HCT116 (cell line): Measurements from ENCODE around the gene PUM1. TPM values are rescaled to one million over a fixed set of nuclear protein-coding genes. Genes with fewer than 3 reads are reported as not detected.

Source experiments
- ATAC-seq: fragments of 200-7000 bp; cut with Tn5 transposase; 2 replicates; pipeline ENCODE4 v1.9.1; 2020; ENCODE audit warnings: mild to moderate bottlenecking, moderate library complexity
- BruUV-seq: library from RNA; stranded (reverse); fragments of 400-500 nt; replicated peaks from 2 replicates; lab custom pipeline; 2021; lab: Mats Ljungman, UMichigan
- CTCF ChIA-PET: fragments of 300-600 bp; sonication (Branson Sonifier 250); formaldehyde crosslinking; loops from one replicate; lab custom pipeline; 2021; ENCODE audit warnings: antibody characterized with exemption; lab: Charles Lee
- POLR2A ChIA-PET: fragments of 300-600, 350-600 bp; sonication (Branson Sonifier 250); formaldehyde crosslinking; loops from one replicate; lab custom pipeline; 2021; ENCODE audit warnings: antibody characterized with exemption; lab: Charles Lee
- RAD21 ChIA-PET, 2 experiments: fragments of 300-600 bp; sonication (Branson Sonifier 250); formaldehyde crosslinking; loops; one replicate each; lab custom pipeline; 2023; ENCODE audit warnings: low total read pairs in 2 of 2; ENCODE audit not compliant: uncharacterized antibody in 2 of 2, unreplicated experiment in 2 of 2, low non-redundant PET in 1 of 2; lab: Charles Lee
- DNase-seq: peaks from one replicate; pipeline ENCODE4 v3.0.0-alpha.2; 2010; ENCODE audit warnings: low read depth, low spot score
- H2AFZ ChIP-seq: fragments of 200-600 bp; shearing (Covaris generic), sonication (generic); 2 replicates; pipeline ENCODE4 v1.6.1; 2017; ENCODE audit warnings: low read depth, mixed run types, mixed read lengths, antibody characterized with exemption, low read length; ENCODE audit not compliant: poor library complexity, severe bottlenecking
- H3K27ac ChIP-seq: 2 replicates; pipeline ENCODE4 v1.5.1; 2012; ENCODE audit warnings: low read depth, low read length
- H3K27me3 ChIP-seq: fragments of 200-600 bp; sonication (generic); 2 replicates; pipeline ENCODE4 v1.6.1; 2016; ENCODE audit warnings: mixed run types, low read length, mixed read lengths; ENCODE audit not compliant: insufficient read depth
- H3K36me3 ChIP-seq, 2 experiments: fragments of 200-500 bp in 1 of 2; fragments of 200-600 bp in 1 of 2; sonication (Bioruptor generic) in 1 of 2; sonication (generic) in 1 of 2; 2 replicates each; pipeline versions ENCODE4 v1.5.1 to v1.6.1; 2014 to 2016; ENCODE audit warnings: low read length in 2 of 2, inconsistent platforms in 1 of 2, mixed read lengths in 1 of 2, mixed run types in 1 of 2; ENCODE audit not compliant: insufficient read depth in 2 of 2, control insufficient read depth in 1 of 2
- H3K4me1 ChIP-seq, 2 experiments: fragments of 200-600 bp in 1 of 2; sonication (generic) in 1 of 2; 2 replicates each; pipeline versions ENCODE4 v1.5.1 to v1.6.1; 2012 to 2017; ENCODE audit warnings: low read length in 2 of 2, inconsistent platforms in 1 of 2, mild to moderate bottlenecking in 1 of 2, mixed read lengths in 1 of 2, mixed run types in 1 of 2, moderate library complexity in 1 of 2; ENCODE audit not compliant: insufficient read depth in 2 of 2, control insufficient read depth in 1 of 2
- H3K4me2 ChIP-seq: fragments of 200-600 bp; sonication (generic); 2 replicates; pipeline ENCODE4 v1.6.1; 2017; ENCODE audit warnings: mixed run types, low read length, mixed read lengths
- H3K4me3 ChIP-seq, 2 experiments: fragments of 200-600 bp in 1 of 2; sonication (generic) in 1 of 2; replicated peaks in 1 of 2; 2 replicates each; pipeline ENCODE4 v1.5.1; 2011 to 2016; ENCODE audit warnings: low read length in 2 of 2, control low read depth in 1 of 2, low read depth in 1 of 2, mild to moderate bottlenecking in 1 of 2, mixed read lengths in 1 of 2, mixed run types in 1 of 2
- H3K79me2 ChIP-seq: fragments of 200-600 bp; sonication (generic); 2 replicates; pipeline ENCODE4 v1.6.1; 2017; ENCODE audit warnings: mild to moderate bottlenecking, mixed run types, low read length, moderate library complexity, mixed read lengths; ENCODE audit not compliant: insufficient read depth
- H3K9ac ChIP-seq: fragments of 200-600 bp; sonication (generic); 2 replicates; pipeline ENCODE4 v1.6.1; 2016; ENCODE audit warnings: low read length, mixed read lengths
- H3K9me2 ChIP-seq: fragments of 200-600 bp; sonication (generic), shearing (Covaris generic); 2 replicates; pipeline ENCODE4 v1.6.1; 2017; ENCODE audit warnings: mixed run types, mild to moderate bottlenecking, moderate library complexity; ENCODE audit not compliant: insufficient read depth
- H3K9me3 ChIP-seq, 2 experiments: fragments of 200-500 bp in 1 of 2; fragments of 200-600 bp in 1 of 2; sonication (Bioruptor generic) in 1 of 2; sonication (generic) in 1 of 2; 2 replicates each; pipeline ENCODE4 v1.6.1; 2014 to 2017; ENCODE audit warnings: low read length in 2 of 2, mixed read lengths in 2 of 2, inconsistent platforms in 1 of 2, low read depth in 1 of 2, mild to moderate bottlenecking in 1 of 2, mixed run types in 1 of 2, moderate library complexity in 1 of 2; ENCODE audit not compliant: control insufficient read depth in 1 of 2, insufficient read depth in 1 of 2
- H4K20me1 ChIP-seq: fragments of 200-600 bp; sonication (generic), shearing (Covaris generic); 2 replicates; pipeline ENCODE4 v1.6.1; 2017; ENCODE audit warnings: mixed run types, mild to moderate bottlenecking, moderate library complexity; ENCODE audit not compliant: insufficient read depth
- CBX3 ChIP-seq: IDR thresholded peaks from 2 replicates; pipeline ENCODE4 v1.6.1; 2012; ENCODE audit warnings: low read depth
- CEBPB ChIP-seq: IDR thresholded peaks from 2 replicates; pipeline ENCODE4 v1.6.1; 2012; ENCODE audit warnings: low read depth
- ELF1 ChIP-seq: IDR thresholded peaks from 2 replicates; pipeline ENCODE4 v1.6.1; 2012; ENCODE audit warnings: low read depth, borderline replicate concordance
- EZH2 ChIP-seq: fragments of 200-600 bp; sonication (generic); IDR thresholded peaks from 2 replicates; pipeline ENCODE4 v1.6.1; 2017; ENCODE audit warnings: antibody characterized with exemption, mixed run types
- EZH2phosphoT487 ChIP-seq: fragments of 200-600 bp; IDR thresholded peaks from 2 replicates; pipeline ENCODE4 v1.6.1; 2018; ENCODE audit warnings: antibody characterized with exemption, borderline replicate concordance
- JUND ChIP-seq: IDR thresholded peaks from 2 replicates; pipeline ENCODE4 v1.6.1; 2012
- POLR2A ChIP-seq: IDR thresholded peaks from 2 replicates; pipeline ENCODE4 v1.7.0; 2011; ENCODE audit warnings: borderline replicate concordance; ENCODE audit not compliant: insufficient read depth, insufficient read length; ENCODE audit errors: extremely low read depth
- POLR2AphosphoS5 ChIP-seq: IDR thresholded peaks from 2 replicates; pipeline ENCODE4 v1.6.1; 2011; ENCODE audit warnings: mild to moderate bottlenecking, low read depth, low read length, moderate library complexity
- RAD21 ChIP-seq: IDR thresholded peaks from 2 replicates; pipeline ENCODE4 v1.6.1; 2012; ENCODE audit warnings: low read depth, mild to moderate bottlenecking
- SIN3A ChIP-seq: IDR thresholded peaks from 2 replicates; pipeline ENCODE4 v1.6.1; 2012; ENCODE audit warnings: low read depth
- SRF ChIP-seq: IDR thresholded peaks from 2 replicates; pipeline ENCODE4 v1.6.1; 2012; ENCODE audit warnings: low read depth
- TCF7L2 ChIP-seq: IDR thresholded peaks from 2 replicates; pipeline ENCODE4 v1.7.0; 2011; ENCODE audit warnings: borderline replicate concordance, inconsistent platforms; ENCODE audit not compliant: insufficient read depth, insufficient read length; ENCODE audit errors: extremely low read depth
- YY1 ChIP-seq: IDR thresholded peaks from 2 replicates; pipeline ENCODE4 v1.6.1; 2011; ENCODE audit warnings: low read length, low read depth, moderate library complexity, mild to moderate bottlenecking; ENCODE audit not compliant: insufficient replicate concordance; ENCODE audit errors: extremely low read depth
- intact Hi-C: fragments of 100-400 bp; cut with micrococcal nuclease; formaldehyde crosslinking; loops from 2 replicates; pipeline ENCODE4 v1.10.0; 2022
- total RNA-seq: library from RNA; stranded (reverse); gene quantifications from one replicate; pipeline ENCODE4 v1.2.1, GENCODE V29; 2021; ENCODE audit not compliant: unreplicated experiment
- TF ChIP-seq, protein P1 (sequence below): IDR thresholded peaks from 2 replicates; pipeline ENCODE4 v1.6.1; 2012; ENCODE audit warnings: low read depth
- TF ChIP-seq, protein P2 (sequence below), 3 experiments: fragments of 200-600 bp in 1 of 3; sonication (generic) in 1 of 3; IDR thresholded peaks in 2 of 3; conservative IDR thresholded peaks in 1 of 3; 2 replicates each; pipeline ENCODE4 v1.5.1; 2012 to 2017; ENCODE audit warnings: low read depth in 2 of 3, low read length in 2 of 3, antibody characterized with exemption in 1 of 3, borderline replicate concordance in 1 of 3, control low read depth in 1 of 3, mild to moderate bottlenecking in 1 of 3, mixed read lengths in 1 of 3, mixed run types in 1 of 3, moderate library complexity in 1 of 3; ENCODE audit not compliant: insufficient read depth in 1 of 3
- TF ChIP-seq, protein P3 (sequence below): IDR thresholded peaks from 2 replicates; pipeline ENCODE4 v1.6.1; 2012
- TF ChIP-seq, protein P4 (sequence below): IDR thresholded peaks from 2 replicates; pipeline ENCODE4 v1.6.1; 2011; ENCODE audit warnings: mild to moderate bottlenecking, low read length, moderate library complexity; ENCODE audit not compliant: insufficient replicate concordance; ENCODE audit errors: extremely low read depth

Gene PUM1
- total RNA-seq, 1 experiment from 2014 or later, result 113 TPM

DNA sequence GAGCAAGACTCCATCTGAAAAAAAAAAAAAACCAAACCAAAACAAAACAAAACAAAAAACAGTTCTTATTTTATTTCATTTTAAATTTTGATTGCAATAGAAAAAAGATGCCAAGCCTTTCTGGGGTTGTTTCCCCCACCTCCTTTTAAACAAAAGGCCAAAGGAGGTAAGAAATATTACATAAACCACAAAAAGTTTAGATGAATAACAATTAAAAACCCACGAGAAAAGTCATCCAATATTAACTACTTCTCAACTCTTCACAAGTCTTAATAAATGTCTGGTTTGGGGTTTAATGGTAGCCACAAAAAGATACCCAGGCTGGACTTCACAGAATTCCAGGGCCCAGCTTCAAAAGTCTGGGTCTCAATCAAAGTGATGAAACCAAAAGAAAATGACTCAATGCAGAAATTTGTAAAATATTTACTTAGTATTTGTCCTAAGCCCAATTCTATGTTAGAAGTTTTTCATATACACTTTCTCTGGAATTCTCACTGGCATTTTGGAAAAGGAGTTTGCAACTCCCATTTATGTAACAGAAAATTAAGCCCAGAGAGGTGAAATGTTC, 110.0 kb downstream of the PUM1 start:
- Histone ChIP-seq H3K4me2 (no peak overlapping the region), H2AFZ (no peak overlapping the region), H3K9me2 (no peaks in the 10 kb centered on the region), H3K79me2 (peaks cover 94% of the 10 kb centered on the region), H3K9ac (no peak overlapping the region), H3K36me3 (peaks cover 35 to 52% of the 10 kb centered on the region in 2 experiments), H3K4me1 (no peaks in the 10 kb centered on the region), H3K27ac (no peak overlapping the region), H3K4me3 (no peak overlapping the region), H3K9me3 (no peaks in the 10 kb centered on the region), H3K27me3 (no peaks in the 10 kb centered on the region), H4K20me1 (peaks cover 16% of the 10 kb centered on the region; the same call in 1 of the 2 replicates)
- no peak for ATAC-seq
- no peak for DNase-seq
- BruUV-seq, result no TSS peak
- ChIA-PET POLR2A (no interaction called here), RAD21 (no interaction called here), CTCF (no interaction called here)
- intact Hi-C loops, result no loop called here
- TF ChIP-seq, protein P1, sequence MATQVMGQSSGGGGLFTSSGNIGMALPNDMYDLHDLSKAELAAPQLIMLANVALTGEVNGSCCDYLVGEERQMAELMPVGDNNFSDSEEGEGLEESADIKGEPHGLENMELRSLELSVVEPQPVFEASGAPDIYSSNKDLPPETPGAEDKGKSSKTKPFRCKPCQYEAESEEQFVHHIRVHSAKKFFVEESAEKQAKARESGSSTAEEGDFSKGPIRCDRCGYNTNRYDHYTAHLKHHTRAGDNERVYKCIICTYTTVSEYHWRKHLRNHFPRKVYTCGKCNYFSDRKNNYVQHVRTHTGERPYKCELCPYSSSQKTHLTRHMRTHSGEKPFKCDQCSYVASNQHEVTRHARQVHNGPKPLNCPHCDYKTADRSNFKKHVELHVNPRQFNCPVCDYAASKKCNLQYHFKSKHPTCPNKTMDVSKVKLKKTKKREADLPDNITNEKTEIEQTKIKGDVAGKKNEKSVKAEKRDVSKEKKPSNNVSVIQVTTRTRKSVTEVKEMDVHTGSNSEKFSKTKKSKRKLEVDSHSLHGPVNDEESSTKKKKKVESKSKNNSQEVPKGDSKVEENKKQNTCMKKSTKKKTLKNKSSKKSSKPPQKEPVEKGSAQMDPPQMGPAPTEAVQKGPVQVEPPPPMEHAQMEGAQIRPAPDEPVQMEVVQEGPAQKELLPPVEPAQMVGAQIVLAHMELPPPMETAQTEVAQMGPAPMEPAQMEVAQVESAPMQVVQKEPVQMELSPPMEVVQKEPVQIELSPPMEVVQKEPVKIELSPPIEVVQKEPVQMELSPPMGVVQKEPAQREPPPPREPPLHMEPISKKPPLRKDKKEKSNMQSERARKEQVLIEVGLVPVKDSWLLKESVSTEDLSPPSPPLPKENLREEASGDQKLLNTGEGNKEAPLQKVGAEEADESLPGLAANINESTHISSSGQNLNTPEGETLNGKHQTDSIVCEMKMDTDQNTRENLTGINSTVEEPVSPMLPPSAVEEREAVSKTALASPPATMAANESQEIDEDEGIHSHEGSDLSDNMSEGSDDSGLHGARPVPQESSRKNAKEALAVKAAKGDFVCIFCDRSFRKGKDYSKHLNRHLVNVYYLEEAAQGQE, result no peak
- no peak for TF ChIP-seq RAD21
- no peak for TF ChIP-seq POLR2A
- no peak for TF ChIP-seq SIN3A
- TF ChIP-seq, protein P2, sequence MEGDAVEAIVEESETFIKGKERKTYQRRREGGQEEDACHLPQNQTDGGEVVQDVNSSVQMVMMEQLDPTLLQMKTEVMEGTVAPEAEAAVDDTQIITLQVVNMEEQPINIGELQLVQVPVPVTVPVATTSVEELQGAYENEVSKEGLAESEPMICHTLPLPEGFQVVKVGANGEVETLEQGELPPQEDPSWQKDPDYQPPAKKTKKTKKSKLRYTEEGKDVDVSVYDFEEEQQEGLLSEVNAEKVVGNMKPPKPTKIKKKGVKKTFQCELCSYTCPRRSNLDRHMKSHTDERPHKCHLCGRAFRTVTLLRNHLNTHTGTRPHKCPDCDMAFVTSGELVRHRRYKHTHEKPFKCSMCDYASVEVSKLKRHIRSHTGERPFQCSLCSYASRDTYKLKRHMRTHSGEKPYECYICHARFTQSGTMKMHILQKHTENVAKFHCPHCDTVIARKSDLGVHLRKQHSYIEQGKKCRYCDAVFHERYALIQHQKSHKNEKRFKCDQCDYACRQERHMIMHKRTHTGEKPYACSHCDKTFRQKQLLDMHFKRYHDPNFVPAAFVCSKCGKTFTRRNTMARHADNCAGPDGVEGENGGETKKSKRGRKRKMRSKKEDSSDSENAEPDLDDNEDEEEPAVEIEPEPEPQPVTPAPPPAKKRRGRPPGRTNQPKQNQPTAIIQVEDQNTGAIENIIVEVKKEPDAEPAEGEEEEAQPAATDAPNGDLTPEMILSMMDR (IDR thresholded peaks at IDR 0.05 in 2 of 3, conservative IDR thresholded peaks at IDR 0.05 in 1 of 3; ENCODE audit: borderline replicate concordance in 1 of 3, insufficient read depth in 1 of 3, low read depth in 2 of 3, low read length in 2 of 3), result no peak
- no peak for TF ChIP-seq JUND
- TF ChIP-seq CEBPB, result no peak
- TF ChIP-seq CBX3, result no peak
- no peak for TF ChIP-seq TCF7L2
- TF ChIP-seq, protein P3, sequence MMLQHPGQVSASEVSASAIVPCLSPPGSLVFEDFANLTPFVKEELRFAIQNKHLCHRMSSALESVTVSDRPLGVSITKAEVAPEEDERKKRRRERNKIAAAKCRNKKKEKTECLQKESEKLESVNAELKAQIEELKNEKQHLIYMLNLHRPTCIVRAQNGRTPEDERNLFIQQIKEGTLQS, result no peak
- no peak for TF ChIP-seq SRF
- TF ChIP-seq YY1, result no peak
- TF ChIP-seq POLR2AphosphoS5, result no peak
- no peak for TF ChIP-seq EZH2
- TF ChIP-seq ELF1, result no peak
- TF ChIP-seq EZH2phosphoT487, result no peak
- TF ChIP-seq, protein P4, sequence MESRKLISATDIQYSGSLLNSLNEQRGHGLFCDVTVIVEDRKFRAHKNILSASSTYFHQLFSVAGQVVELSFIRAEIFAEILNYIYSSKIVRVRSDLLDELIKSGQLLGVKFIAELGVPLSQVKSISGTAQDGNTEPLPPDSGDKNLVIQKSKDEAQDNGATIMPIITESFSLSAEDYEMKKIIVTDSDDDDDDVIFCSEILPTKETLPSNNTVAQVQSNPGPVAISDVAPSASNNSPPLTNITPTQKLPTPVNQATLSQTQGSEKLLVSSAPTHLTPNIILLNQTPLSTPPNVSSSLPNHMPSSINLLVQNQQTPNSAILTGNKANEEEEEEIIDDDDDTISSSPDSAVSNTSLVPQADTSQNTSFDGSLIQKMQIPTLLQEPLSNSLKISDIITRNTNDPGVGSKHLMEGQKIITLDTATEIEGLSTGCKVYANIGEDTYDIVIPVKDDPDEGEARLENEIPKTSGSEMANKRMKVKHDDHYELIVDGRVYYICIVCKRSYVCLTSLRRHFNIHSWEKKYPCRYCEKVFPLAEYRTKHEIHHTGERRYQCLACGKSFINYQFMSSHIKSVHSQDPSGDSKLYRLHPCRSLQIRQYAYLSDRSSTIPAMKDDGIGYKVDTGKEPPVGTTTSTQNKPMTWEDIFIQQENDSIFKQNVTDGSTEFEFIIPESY, result no peak
